Urinary bladder (tissue), 4 donors: ENCODE measurements around the gene BRIP1. TPM values are rescaled to one million over a fixed set of nuclear protein-coding genes. Genes with fewer than 3 reads are reported as not detected.

Experiments
- DNase-seq: peaks from one replicate; pipeline ENCODE4 v3.0.0-alpha.2; 2015; ENCODE audit errors: extremely low spot score
- H3K27ac ChIP-seq: one replicate; pipeline ENCODE4 v1.5.1; 2013; ENCODE audit warnings: low read depth, mild to moderate bottlenecking, moderate library complexity
- H3K36me3 ChIP-seq: one replicate; pipeline ENCODE4 v1.6.1; 2013; ENCODE audit warnings: mild to moderate bottlenecking, moderate library complexity; ENCODE audit not compliant: insufficient read depth
- H3K4me1 ChIP-seq: one replicate; pipeline ENCODE4 v1.6.1; 2013; ENCODE audit warnings: mild to moderate bottlenecking, moderate library complexity; ENCODE audit not compliant: insufficient read depth
- H3K4me3 ChIP-seq: one replicate; pipeline ENCODE4 v1.5.1; 2013; ENCODE audit warnings: low read depth, low read length
- WGBS: extraction: QIAGEN DNeasy Blood & Tissue Kit; methylation state at CpG from one replicate; pipeline ENCODE4 v1.1.7; 2013; 5-methylcytosine and 5-hydroxymethylcytosine counted together
- polyA plus RNA-seq: library from polyadenylated mRNA; stranded (reverse); fragments of 200-250 nt; gene quantifications from one replicate; pipeline ENCODE4 v1.2.3, GENCODE V29; 2013
- total RNA-seq: library from RNA; depleted of rRNA; stranded (reverse); fragments of >200 nt; gene quantifications from one replicate; pipeline ENCODE4 v1.2.3, GENCODE V29; 2014
- donor health status: healthy with polysubstance abuse.
- donor health status: healthy.

The BRIP1 gene
- total and polyA plus RNA-seq, 2 donors: 0.41 to 19.0 TPM

DNA sequence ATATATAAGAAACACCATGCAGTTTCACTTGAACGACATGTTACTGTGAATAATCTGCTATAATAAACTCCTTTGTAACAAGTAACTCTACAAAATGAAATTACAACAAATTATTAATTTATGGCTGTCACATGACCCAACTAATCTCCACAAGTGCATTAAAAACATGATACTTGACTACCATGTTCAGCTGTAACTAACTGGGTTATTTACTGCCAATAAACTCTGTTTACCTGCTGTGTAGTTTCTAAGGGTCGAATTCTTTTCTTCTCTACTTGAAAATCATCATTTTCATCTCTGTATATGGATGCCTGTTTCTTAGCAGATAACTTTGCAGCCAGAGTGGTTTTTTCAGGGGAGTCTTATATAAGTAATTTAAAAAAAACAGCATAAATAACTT lies 14.4 kb downstream of the BRIP1 start:
- 69% methylated on average over 2 of the region's 2 CpGs for WGBS
- DNase-seq: no peak
- no peak overlapping the region for H3K4me3 ChIP-seq
- H3K4me1 ChIP-seq: no peaks in the 10 kb centered on the region
- H3K36me3 ChIP-seq: no peaks in the 10 kb centered on the region
- H3K27ac ChIP-seq: no peak overlapping the region

DNA sequence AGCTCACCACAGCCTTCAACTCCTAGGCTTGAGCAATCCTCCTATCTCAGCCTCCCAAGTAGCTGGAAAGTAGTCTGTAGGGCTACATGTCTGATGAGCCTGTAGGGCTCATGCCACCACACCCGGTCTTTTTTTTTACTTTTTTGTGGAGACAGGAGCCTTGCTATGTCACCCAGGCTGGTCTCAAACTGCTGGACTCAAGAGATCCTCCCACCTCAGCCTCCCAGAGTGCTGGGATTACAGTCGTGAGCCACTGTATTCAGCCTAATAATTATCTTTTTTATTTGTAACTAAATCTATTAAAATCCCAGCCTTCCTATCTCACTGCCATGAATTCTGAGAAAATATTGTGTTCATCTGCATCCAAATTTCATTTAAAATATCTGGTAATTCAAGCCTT lies 15.1 kb downstream of the BRIP1 start:
- H3K4me3 ChIP-seq: no peak overlapping the region
- H3K36me3 ChIP-seq: no peaks in the 10 kb centered on the region
- no peaks in the 10 kb centered on the region for H3K4me1 ChIP-seq
- 90% methylated on average over 2 of the region's 2 CpGs for WGBS
- no peak overlapping the region for H3K27ac ChIP-seq
- no peak for DNase-seq

DNA sequence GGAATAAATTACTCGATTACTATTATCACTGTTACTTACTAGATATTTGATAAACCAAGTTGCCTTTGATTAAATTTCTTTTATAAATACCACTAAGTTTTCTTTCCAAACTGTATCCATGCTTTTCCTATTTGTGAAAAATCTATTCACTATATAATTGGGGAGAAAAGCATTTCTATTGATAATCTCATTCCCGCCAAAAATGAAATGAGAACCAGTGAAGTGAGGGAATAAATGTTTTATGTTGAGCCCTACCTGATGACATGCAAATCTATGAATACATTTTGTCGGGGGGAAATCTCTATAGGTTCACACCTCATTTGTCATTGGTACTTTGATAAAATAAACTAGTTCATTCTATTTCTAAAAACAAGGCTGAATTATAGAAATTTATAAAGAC lies 15.7 kb downstream of the BRIP1 start:
- Histone ChIP-seq H3K36me3 (no peaks in the 10 kb centered on the region), H3K4me3 (no peak overlapping the region), H3K4me1 (no peaks in the 10 kb centered on the region), H3K27ac (no peak overlapping the region)
- no peak for DNase-seq
- 94% methylated on average over 3 of the region's 3 CpGs for WGBS

DNA sequence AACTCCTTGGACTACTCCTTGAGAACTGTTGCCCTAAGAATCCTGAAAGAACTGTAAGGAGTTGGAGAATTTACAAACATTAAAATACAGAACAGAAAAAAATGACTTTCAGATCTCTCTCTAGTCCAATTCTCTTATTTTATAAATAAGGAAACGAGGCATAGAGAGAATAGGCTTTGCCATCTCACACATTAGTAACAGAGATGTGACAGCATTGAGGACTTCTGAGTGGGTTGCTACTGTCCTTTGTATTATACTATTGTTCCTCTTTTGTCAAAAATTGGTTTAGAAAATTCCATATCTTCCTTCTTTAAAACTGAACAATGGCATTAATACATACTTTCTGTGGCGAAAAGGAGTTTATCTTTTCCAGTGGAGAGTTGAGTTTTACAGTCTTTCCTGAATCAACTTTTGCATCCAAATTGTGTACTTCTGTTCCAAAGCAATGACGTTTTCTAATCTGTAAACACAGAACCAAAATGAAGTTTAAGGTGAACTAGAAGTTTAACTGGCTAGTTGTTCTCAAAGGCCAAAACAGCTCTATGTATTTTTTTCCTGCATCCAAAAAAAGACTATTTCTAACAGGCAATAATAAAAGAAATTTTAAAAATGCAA lies 16.5 kb downstream of the BRIP1 start:
- WGBS: 84% methylated on average over 3 of the region's 3 CpGs

DNA sequence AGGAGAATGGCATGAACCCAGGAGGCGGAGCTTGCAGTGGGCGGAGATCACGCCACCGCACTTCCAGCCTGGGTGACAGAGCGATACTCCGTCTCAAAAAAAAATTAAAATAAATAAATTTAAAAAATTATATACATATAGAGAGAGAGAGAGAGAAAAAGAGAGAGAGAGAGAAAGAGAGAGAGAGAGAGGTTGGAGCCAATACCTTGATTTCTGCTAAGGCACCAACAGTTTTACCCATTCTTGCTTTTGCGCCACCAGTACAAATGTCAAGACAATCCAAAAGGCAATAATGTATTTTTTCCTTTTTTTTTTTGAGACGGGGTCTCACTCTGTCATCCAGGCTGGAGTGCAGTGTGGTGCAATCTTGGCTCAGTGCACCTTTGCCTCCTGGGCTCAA lies 17.2 kb downstream of the BRIP1 start:
- no peak overlapping the region for H3K4me3 ChIP-seq
- 99% methylated on average over 8 of the region's 8 CpGs for WGBS
- H3K36me3 ChIP-seq: no peaks in the 10 kb centered on the region
- H3K27ac ChIP-seq: no peak overlapping the region
- no peaks in the 10 kb centered on the region for H3K4me1 ChIP-seq
- DNase-seq: no peak

More for the DNA sequence above, 16.5 kb downstream of the BRIP1 start:
- H3K36me3 ChIP-seq: no peaks in the 10 kb centered on the region
- H3K27ac ChIP-seq: no peak overlapping the region
- no peak overlapping the region for H3K4me3 ChIP-seq
- no peaks in the 10 kb centered on the region for H3K4me1 ChIP-seq
- no peak for DNase-seq

DNA sequence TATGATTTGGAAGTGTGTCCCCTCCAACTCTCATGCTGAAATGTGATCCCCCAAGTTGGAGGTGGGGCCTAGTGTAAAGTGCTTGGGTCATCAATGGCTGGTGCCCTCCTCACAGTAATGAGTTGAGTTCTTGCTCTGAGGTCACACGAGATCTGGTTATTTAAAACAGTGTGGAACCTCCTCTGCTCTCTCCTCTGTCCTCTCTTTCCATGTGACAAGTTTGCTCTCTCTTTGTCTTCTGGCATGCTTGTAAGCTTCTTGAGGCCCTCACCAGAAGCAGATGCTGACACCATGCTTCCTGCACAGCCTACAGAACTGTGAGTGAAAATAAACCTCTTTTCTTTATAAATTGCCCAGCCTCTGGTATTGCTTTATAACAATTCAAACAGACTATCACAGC lies 19.9 kb downstream of the BRIP1 start:
- Histone ChIP-seq H3K36me3 (no peaks in the 10 kb centered on the region), H3K4me3 (no peak overlapping the region), H3K27ac (no peak overlapping the region), H3K4me1 (no peaks in the 10 kb centered on the region)
- DNase-seq: no peak
- WGBS: 94% methylated on average over 1 of the region's 1 CpG

DNA sequence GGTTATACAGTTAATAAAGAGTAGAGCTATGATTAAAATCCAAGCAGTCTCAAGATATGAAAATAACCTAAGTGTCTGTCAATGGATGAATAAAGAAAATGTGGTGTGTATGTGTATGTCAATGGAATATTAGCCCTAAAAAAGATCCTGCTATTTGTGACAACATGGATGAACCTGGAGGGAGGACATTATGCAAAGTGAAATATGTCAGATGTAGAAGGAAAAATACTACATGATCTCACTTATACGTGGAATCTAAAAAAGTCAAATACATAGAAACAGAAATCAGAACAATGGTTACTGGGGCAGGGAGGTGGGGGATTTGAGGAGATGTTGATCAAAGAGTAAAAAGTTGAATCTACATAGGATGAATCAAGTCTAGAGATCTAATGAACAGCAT lies 20.4 kb downstream of the BRIP1 start:
- no peak overlapping the region for H3K4me3 ChIP-seq
- no peaks in the 10 kb centered on the region for H3K4me1 ChIP-seq
- no peak for DNase-seq
- WGBS: 88% methylated on average over 1 of the region's 1 CpG
- no peaks in the 10 kb centered on the region for H3K36me3 ChIP-seq
- no peak overlapping the region for H3K27ac ChIP-seq

DNA sequence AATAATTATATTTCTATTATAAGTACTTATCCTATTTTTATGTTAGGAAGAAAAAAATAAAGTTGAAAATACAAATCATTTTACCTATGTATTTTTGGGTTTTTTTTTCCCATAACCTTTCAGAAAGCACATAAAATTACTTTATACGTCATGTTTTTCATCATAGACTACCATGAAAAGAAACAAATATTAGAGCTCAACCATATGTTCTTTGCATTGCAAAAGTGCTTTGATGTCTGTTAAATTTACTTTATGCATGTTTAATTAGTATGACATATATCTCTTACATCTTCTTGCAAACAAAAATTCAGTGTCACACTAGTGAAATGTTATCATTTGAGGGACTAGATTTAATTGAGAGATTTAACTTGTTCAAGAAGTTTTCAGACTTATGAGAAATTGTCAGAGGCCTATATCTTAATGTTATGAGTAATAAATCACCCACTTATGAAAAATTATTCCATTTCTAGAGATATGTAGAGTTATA lies 24.0 kb downstream of the BRIP1 start:
- Histone ChIP-seq H3K4me3 (no peak overlapping the region), H3K36me3 (no peaks in the 10 kb centered on the region), H3K27ac (no peak overlapping the region), H3K4me1 (no peaks in the 10 kb centered on the region)
- 90% methylated on average over 1 of the region's 1 CpG for WGBS
- DNase-seq: no peak

DNA sequence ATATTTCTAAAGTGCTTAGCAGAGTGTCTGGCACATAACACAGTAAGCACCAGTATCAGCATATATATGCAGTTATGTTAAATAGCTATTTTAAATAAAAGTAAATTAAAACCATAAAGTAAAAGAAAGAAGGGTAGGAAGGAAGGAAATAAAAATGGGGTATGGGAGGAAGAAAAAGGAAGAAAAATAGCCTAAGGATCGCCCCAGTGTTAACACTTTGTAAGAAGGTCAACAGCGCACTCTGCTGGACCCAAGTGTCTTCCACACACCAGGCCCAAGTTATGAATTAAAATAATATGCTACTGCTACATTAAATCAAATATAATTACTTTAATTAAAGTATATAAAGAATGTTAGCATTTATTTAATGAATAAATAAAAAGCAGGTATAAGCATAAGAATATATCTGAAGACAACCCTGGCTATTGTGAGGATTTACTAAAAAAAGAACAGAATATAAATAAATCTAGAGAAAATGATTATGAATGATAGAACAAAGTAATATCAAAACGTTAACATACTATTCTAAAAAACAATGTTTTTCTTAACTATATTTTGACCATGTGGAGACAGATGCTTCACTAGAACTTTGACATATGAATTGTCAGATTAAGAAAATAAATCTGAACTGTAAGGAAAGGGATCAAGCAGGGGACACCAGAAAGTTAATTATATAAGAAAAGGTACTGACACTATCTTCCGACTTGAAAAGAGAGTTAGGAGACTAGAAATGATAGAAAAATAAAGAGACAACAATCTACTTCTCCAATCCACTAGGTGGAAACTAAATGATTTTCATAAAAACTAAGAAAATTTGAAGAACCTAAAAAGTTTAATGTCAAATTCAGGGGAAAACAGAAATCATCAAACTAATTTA lies 25.9 kb downstream of the BRIP1 start:
- H3K27ac ChIP-seq: no peak overlapping the region
- peak; percentile 6 for DNase-seq
- 45% methylated on average over 4 of the region's 4 CpGs for WGBS
- H3K4me3 ChIP-seq: no peak overlapping the region
- H3K4me1 ChIP-seq: no peaks in the 10 kb centered on the region
- H3K36me3 ChIP-seq: no peaks in the 10 kb centered on the region

DNA sequence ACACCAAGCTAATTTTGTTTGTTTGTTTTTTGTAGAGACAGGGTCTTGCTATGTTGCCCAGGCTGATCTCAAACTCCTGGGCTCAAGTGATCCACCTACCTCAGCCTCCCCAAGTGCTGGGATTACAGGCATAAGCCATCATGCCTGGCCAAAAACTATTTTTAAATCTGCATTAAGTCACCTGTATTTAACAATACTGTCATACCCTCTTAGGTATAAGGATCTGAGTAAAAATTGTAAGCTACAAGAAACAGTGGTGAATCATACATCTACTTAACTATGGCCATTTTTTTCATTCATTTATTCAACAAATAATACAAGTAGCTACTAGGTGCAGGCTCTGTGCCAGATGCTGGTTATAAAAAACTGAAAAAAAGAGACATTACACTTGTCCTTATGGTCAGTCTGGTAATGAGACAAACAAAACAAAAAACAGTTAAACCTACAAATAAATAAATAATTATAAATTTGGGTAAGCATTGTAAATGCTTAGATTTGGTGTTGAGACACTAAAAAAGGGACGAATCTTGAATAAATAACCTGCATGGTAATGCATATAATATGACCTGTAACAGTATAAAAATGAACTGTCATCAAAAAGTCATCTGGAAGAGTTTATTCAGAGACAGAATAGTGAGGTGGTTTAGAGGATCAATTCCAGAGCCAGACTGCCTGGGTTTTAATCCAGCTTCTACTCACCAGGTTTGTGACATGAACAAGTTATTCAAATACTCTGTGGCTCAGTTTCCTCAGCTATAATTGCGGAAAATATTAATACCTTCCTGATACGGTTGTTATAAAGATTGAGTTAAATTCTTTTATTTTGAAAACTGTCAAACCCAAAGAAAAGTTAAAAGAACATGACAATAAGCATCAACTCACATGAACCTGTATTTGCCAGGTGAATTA lies 26.8 kb downstream of the BRIP1 start:
- no peak overlapping the region for H3K27ac ChIP-seq
- no peak for DNase-seq
- no peak overlapping the region for H3K4me3 ChIP-seq
- no peaks in the 10 kb centered on the region for H3K36me3 ChIP-seq
- WGBS: 85% methylated on average over 3 of the region's 3 CpGs
- no peaks in the 10 kb centered on the region for H3K4me1 ChIP-seq

DNA sequence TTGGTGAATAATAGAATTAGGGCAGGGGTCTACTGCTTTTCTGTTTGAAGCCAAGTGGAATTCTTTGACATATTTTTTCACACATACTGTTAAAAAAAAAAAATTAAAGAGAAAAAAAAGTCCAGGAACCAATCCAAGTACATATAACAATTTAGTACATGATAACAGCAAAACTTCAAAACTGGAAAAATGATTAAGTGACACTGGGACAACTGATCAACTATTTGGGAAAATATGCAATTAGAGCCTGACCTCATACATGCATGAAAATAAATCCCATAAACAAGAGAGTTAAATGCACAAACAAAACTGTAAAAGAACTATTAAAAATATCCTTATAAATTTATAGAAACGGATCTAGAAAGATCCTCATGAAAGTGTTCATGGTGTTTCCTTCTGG lies 27.7 kb downstream of the BRIP1 start:
- DNase-seq: no peak
- Histone ChIP-seq H3K4me3 (no peak overlapping the region), H3K27ac (no peak overlapping the region), H3K36me3 (no peaks in the 10 kb centered on the region), H3K4me1 (no peaks in the 10 kb centered on the region)
- WGBS: 52% methylated on average over 1 of the region's 1 CpG

DNA sequence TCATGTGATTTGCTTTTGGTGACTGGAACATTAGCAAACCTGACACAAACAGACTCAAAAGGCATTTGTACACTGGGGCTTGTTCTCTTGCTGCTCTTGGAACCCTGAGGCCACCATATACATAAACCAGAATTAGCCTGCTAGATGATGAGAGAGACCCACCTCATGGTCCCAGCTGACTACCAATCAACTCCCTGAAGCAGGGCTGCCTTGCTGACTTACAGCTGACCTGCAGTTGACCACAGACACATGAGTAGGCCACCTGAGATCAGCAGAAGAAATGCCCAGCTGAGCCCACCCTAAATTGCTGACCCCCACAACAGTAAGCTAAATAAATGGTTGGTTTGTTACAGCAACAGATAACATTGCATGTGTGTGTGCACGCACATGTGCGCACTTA lies 28.7 kb downstream of the BRIP1 start:
- Histone ChIP-seq H3K36me3 (no peaks in the 10 kb centered on the region), H3K27ac (no peak overlapping the region), H3K4me1 (no peaks in the 10 kb centered on the region), H3K4me3 (no peak overlapping the region)
- whole genome bisulfite sequencing: 100% methylated on average over 2 of the region's 2 CpGs
- no peak for DNase-seq

DNA sequence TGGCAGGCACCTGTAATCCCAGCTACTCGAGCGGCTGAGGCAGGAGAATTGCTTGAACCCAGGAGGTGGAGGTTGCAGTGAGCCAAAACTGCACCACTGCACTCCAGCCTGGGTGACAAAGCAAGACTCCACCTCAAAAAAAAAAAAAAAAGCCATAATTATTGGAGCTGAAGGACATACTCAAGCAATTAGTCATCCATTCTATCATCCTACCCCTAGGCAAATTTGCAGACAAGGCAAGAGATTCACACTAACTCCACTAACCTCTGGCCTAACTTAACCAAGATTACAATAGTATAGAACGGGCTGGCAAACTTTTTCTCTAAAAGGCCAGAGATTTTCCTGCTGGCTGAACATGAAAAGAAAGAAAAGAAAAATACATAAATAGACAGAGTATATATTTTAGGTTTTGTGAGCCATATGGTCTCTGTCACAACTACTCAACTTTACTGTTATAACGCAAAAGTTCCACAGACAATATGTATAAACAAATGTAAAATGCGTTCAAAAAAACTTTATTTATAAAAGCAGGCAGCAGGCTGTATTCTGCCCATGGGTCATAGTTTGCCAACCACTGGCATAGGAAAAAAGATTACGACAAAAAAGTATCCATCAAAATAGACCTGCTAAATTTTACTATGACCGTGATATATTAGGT lies 29.7 kb downstream of the BRIP1 start:
- Histone ChIP-seq H3K27ac (no peak overlapping the region), H3K4me1 (no peaks in the 10 kb centered on the region), H3K36me3 (no peaks in the 10 kb centered on the region), H3K4me3 (no peak overlapping the region)
- no peak for DNase-seq
- WGBS: 58% methylated on average over 7 of the region's 7 CpGs
